IMR-90 (cell line): ENCODE data around the gene SCN8A. TPM values are rescaled to one million over a fixed set of nuclear protein-coding genes. Genes with fewer than 3 reads are reported as not detected.

ENCODE experiments used
- ATAC-seq: fragments of 200-7000 bp; cut with Tn5 transposase; 2 replicates; pipeline ENCODE4 v1.9.1; 2020; ENCODE audit warnings: low read depth, mild to moderate bottlenecking, moderate library complexity
- BruUV-seq: library from RNA; stranded (reverse); fragments of 400-500 nt; replicated peaks from 2 replicates; lab custom pipeline; 2021; lab: Mats Ljungman, UMichigan
- CTCF ChIA-PET: fragments of 300-600 bp; formaldehyde crosslinking; extraction: SDS; loops from one replicate; lab custom pipeline; 2021; ENCODE audit warnings: antibody characterized with exemption; lab: Yijun Ruan, JAX
- POLR2A ChIA-PET: fragments of 300-600 bp; sonication (Branson Sonifier 250); formaldehyde crosslinking; loops from one replicate; lab custom pipeline; 2022; ENCODE audit warnings: antibody characterized with exemption; ENCODE audit not compliant: unreplicated experiment; lab: Charles Lee
- DNase-seq: peaks from one replicate; pipeline ENCODE4 v3.0.0; 2013
- H2AFZ ChIP-seq: replicated peaks from 2 replicates; pipeline ENCODE3; 2013; ENCODE audit warnings: low read length, mild to moderate bottlenecking; ENCODE audit not compliant: poor library complexity
- H2AK5ac ChIP-seq: 2 replicates; pipeline ENCODE4 v1.6.1; 2013; ENCODE audit warnings: low read depth, low read length, inconsistent platforms
- H2AK9ac ChIP-seq: replicated peaks from 2 replicates; pipeline ENCODE3; 2013; ENCODE audit warnings: mild to moderate bottlenecking, low read depth, low read length, moderate library complexity; ENCODE audit not compliant: poor library complexity
- H2BK120ac ChIP-seq: 2 replicates; pipeline ENCODE4 v1.6.1; 2013; ENCODE audit warnings: low read depth, low read length, inconsistent platforms
- H2BK15ac ChIP-seq: 3 replicates; pipeline ENCODE4 v1.6.1; 2013; ENCODE audit warnings: low read depth, low read length, inconsistent platforms
- H2BK20ac ChIP-seq: 2 replicates; pipeline ENCODE4 v1.6.1; 2013; ENCODE audit warnings: low read depth, mild to moderate bottlenecking, inconsistent platforms, low read length, moderate library complexity
- H2BK5ac ChIP-seq: 2 replicates; pipeline ENCODE4 v1.6.1; 2013; ENCODE audit warnings: mild to moderate bottlenecking, low read depth, low read length, inconsistent platforms; ENCODE audit not compliant: poor library complexity, severe bottlenecking
- H3K14ac ChIP-seq: replicated peaks from 2 replicates; pipeline ENCODE4 v1.6.1; 2013; ENCODE audit warnings: low read depth, low read length, inconsistent platforms
- H3K18ac ChIP-seq: 2 replicates; pipeline ENCODE4 v1.6.1; 2013; ENCODE audit warnings: low read depth, low read length, control low read depth
- H3K23ac ChIP-seq: 2 replicates; pipeline ENCODE4 v1.6.1; 2013; ENCODE audit warnings: low read depth, low read length, inconsistent platforms
- H3K27ac ChIP-seq: 2 replicates; pipeline ENCODE4 v1.5.1; 2013; ENCODE audit warnings: mild to moderate bottlenecking, control low read depth, low read length; ENCODE audit not compliant: insufficient read depth
- H3K27me3 ChIP-seq: 2 replicates; pipeline ENCODE4 v1.6.1; 2013; ENCODE audit warnings: low read length; ENCODE audit not compliant: control insufficient read depth, insufficient read depth
- H3K36me3 ChIP-seq: 2 replicates; pipeline ENCODE4 v1.6.1; 2013; ENCODE audit warnings: low read length, mixed read lengths; ENCODE audit not compliant: control insufficient read depth, insufficient read depth
- H3K4ac ChIP-seq: 2 replicates; pipeline ENCODE4 v1.6.1; 2013; ENCODE audit warnings: low read depth, low read length, inconsistent platforms
- H3K4me1 ChIP-seq: 2 replicates; pipeline ENCODE4 v1.6.1; 2013; ENCODE audit warnings: low read length, mixed read lengths; ENCODE audit not compliant: control insufficient read depth, insufficient read depth
- H3K4me2 ChIP-seq: 2 replicates; pipeline ENCODE4 v1.6.1; 2013; ENCODE audit warnings: low read depth, mild to moderate bottlenecking, control low read depth, low read length, moderate library complexity
- H3K4me3 ChIP-seq: 2 replicates; pipeline ENCODE4 v1.5.1; 2013; ENCODE audit warnings: low read depth, mild to moderate bottlenecking, control low read depth, low read length, moderate library complexity; ENCODE audit not compliant: insufficient read depth
- H3K56ac ChIP-seq: 2 replicates; pipeline ENCODE4 v1.6.1; 2013; ENCODE audit warnings: low read length, inconsistent platforms; ENCODE audit not compliant: insufficient read depth; ENCODE audit errors: extremely low read depth
- H3K79me1 ChIP-seq, 2 experiments: 2 replicates each; pipeline ENCODE4 v1.6.1; 2013; ENCODE audit warnings: low read length in 2 of 2, inconsistent platforms in 1 of 2, low read depth in 1 of 2
- H3K9ac ChIP-seq: 2 replicates; pipeline ENCODE4 v1.6.1; 2013; ENCODE audit warnings: low read depth, low read length, control low read depth
- H3K9me1 ChIP-seq: 2 replicates; pipeline ENCODE4 v1.6.1; 2013; ENCODE audit warnings: low read length, inconsistent platforms; ENCODE audit not compliant: insufficient read depth
- H3K9me3 ChIP-seq: 2 replicates; pipeline ENCODE4 v1.6.1; 2013; ENCODE audit warnings: low read length; ENCODE audit not compliant: control insufficient read depth, insufficient read depth
- H4K20me1 ChIP-seq: 2 replicates; pipeline ENCODE4 v1.6.1; 2013; ENCODE audit warnings: low read length, inconsistent platforms; ENCODE audit not compliant: insufficient read depth
- H4K5ac ChIP-seq: 2 replicates; pipeline ENCODE4 v1.6.1; 2013; ENCODE audit warnings: mild to moderate bottlenecking, low read depth, low read length, control low read depth
- H4K8ac ChIP-seq, 2 experiments: 2 replicates each; pipeline ENCODE4 v1.6.1; 2013; ENCODE audit warnings: low read depth in 2 of 2, low read length in 2 of 2, control low read depth in 1 of 2, inconsistent platforms in 1 of 2
- H4K91ac ChIP-seq: 2 replicates; pipeline ENCODE4 v1.6.1; 2013; ENCODE audit warnings: low read depth, low read length, inconsistent platforms; ENCODE audit not compliant: insufficient read depth
- BHLHE40 ChIP-seq: fragments of 150-350 bp; IDR thresholded peaks from 2 replicates; pipeline ENCODE4 v1.6.1; 2016; ENCODE audit warnings: mild to moderate bottlenecking, low read depth, low read length
- CEBPB ChIP-seq: IDR thresholded peaks from 2 replicates; pipeline ENCODE4 v1.6.1; 2012; ENCODE audit warnings: low read depth, low read length, improper control_type of control experiment
- CHD1 ChIP-seq: IDR thresholded peaks from 2 replicates; pipeline ENCODE4 v1.6.1; 2012; ENCODE audit warnings: low read depth, low read length, improper control_type of control experiment
- CTCF ChIP-seq: conservative IDR thresholded peaks from 2 replicates; pipeline ENCODE4 v1.5.1; 2012; ENCODE audit warnings: mild to moderate bottlenecking, low read depth, low read length, improper control_type of control experiment
- ELK1 ChIP-seq: fragments of 150-350 bp; IDR thresholded peaks from 2 replicates; pipeline ENCODE4 v1.6.1; 2016; ENCODE audit warnings: low read depth, mild to moderate bottlenecking, low read length, moderate library complexity, borderline replicate concordance
- FOS ChIP-seq: fragments of 150-350 bp; IDR thresholded peaks from 2 replicates; pipeline ENCODE4 v1.6.1; 2016; ENCODE audit warnings: low read depth, low read length
- MAFK ChIP-seq: IDR thresholded peaks from 2 replicates; pipeline ENCODE4 v1.6.1; 2012; ENCODE audit warnings: low read depth, low read length, improper control_type of control experiment
- MAZ ChIP-seq: IDR thresholded peaks from 2 replicates; pipeline ENCODE4 v1.6.1; 2012; ENCODE audit warnings: low read depth, mild to moderate bottlenecking, low read length, improper control_type of control experiment, moderate library complexity, borderline replicate concordance
- MXI1 ChIP-seq: IDR thresholded peaks from 2 replicates; pipeline ENCODE4 v1.6.1; 2012; ENCODE audit warnings: low read depth, mild to moderate bottlenecking, low read length, moderate library complexity, borderline replicate concordance
- NFE2L2 ChIP-seq: fragments of 150-350 bp; IDR thresholded peaks from 2 replicates; pipeline ENCODE4 v1.6.1; 2016; ENCODE audit warnings: low read depth, mild to moderate bottlenecking, low read length
- POLR2A ChIP-seq: IDR thresholded peaks from 2 replicates; pipeline ENCODE4 v1.6.1; 2012; ENCODE audit warnings: mild to moderate bottlenecking, low read depth, low read length
- RAD21 ChIP-seq: IDR thresholded peaks from 2 replicates; pipeline ENCODE4 v1.6.1; 2012; ENCODE audit warnings: low read length, improper control_type of control experiment
- RCOR1 ChIP-seq: IDR thresholded peaks from 2 replicates; pipeline ENCODE4 v1.6.1; 2012; ENCODE audit warnings: mild to moderate bottlenecking, low read length, improper control_type of control experiment; ENCODE audit not compliant: insufficient replicate concordance
- RFX5 ChIP-seq: IDR thresholded peaks from 2 replicates; pipeline ENCODE4 v1.8.0; 2012; ENCODE audit warnings: low read depth, mild to moderate bottlenecking, low read length, moderate library complexity
- SMC3 ChIP-seq: fragments of 150-350 bp; IDR thresholded peaks from 2 replicates; pipeline ENCODE4 v1.6.1; 2016; ENCODE audit warnings: low read depth, mild to moderate bottlenecking, antibody characterized with exemption, low read length, moderate library complexity
- USF2 ChIP-seq: fragments of 150-350 bp; IDR thresholded peaks from 2 replicates; pipeline ENCODE4 v1.6.1; 2017; ENCODE audit warnings: mild to moderate bottlenecking, antibody characterized with exemption, low read length, low read depth
- WGBS, 2 experiments: methylation state at CpG; one replicate each; pipeline versions ENCODE4 v1.1.5 to v1.1.7; 2013; ENCODE audit warnings: missing lambda C conversion rate in 2 of 2; ENCODE audit not compliant: insufficient read length in 1 of 2; ENCODE audit errors: extremely low coverage in 2 of 2; 5-methylcytosine and 5-hydroxymethylcytosine counted together
- dilution Hi-C: fragments of 300-500 bp; cut with HindIII; formaldehyde crosslinking; loops from one replicate; pipeline ENCODE4 v1.14.3; 2018; ENCODE audit warnings: low sequenced_read_pairs; ENCODE audit not compliant: unreplicated experiment
- in situ Hi-C: fragments of 300-500 bp; cut with MboI; formaldehyde crosslinking; loops from 3 replicates; pipeline ENCODE4 v1.14.3; 2019; ENCODE audit warnings: low sequenced_read_pairs, inconsistent platforms, mixed read lengths
- intact Hi-C: fragments of 100-400 bp; cut with micrococcal nuclease; formaldehyde crosslinking; loops from 2 replicates; pipeline ENCODE4 v1.10.0; 2022
- polyA plus RNA-seq, 3 experiments: library from polyadenylated mRNA; depleted of rRNA; stranded (reverse); fragments of >200 nt; gene quantifications; 2 replicates each; pipeline ENCODE4 v1.2.3, GENCODE V29; 2012; ENCODE audit warnings: low replicate concordance in 1 of 3
- total RNA-seq: library from RNA; depleted of rRNA; stranded (reverse); fragments of >200 nt; gene quantifications from 2 replicates; pipeline ENCODE4 v1.2.3, GENCODE V29; 2012

SCN8A gene
- total and polyA plus RNA-seq, 2 of the 4 experiments (the other 2 are of a cell fraction), result 6.9 to 19.7 TPM

- BruUV-seq, result no TSS peak
- Histone ChIP-seq H4K20me1 (0 out of 2 replicates have a peak, but pooled peaks cover 4% of the 10 kb centered on the region), H3K18ac (no peak overlapping the region), H3K14ac (no peak overlapping the region), H2BK5ac (no peak overlapping the region), H2AK5ac (no peak overlapping the region), H3K36me3 (no peaks in the 10 kb centered on the region; the same call in 1 of the 2 replicates), H3K4me3 (no peak overlapping the region), H2AK9ac (no peak overlapping the region), H3K9me1 (no peaks in the 10 kb centered on the region), H3K27me3 (no peaks in the 10 kb centered on the region), H3K4me1 (no peaks in the 10 kb centered on the region; the same call in 1 of the 2 replicates), H2BK15ac (no peak overlapping the region), H3K4me2 (no peak overlapping the region), H3K56ac (no peak overlapping the region), H4K5ac (no peak overlapping the region), H2AFZ (no peak overlapping the region), H3K23ac (no peak overlapping the region), H4K8ac (no peak overlapping the region), H3K79me1 (peaks cover 12 to 16% of the 10 kb centered on the region in 2 experiments; a peak in 2 of 4 replicates), H3K9ac (no peak overlapping the region), H3K27ac (no peak overlapping the region), H3K9me3 (no peaks in the 10 kb centered on the region), H4K91ac (no peak overlapping the region), H3K4ac (no peak overlapping the region), H2BK20ac (no peak overlapping the region), H2BK120ac (no peak overlapping the region)
- dilution Hi-C loops (no loop called here), in situ Hi-C loops (no loop called here), intact Hi-C loops (no loop called here)
- DNase-seq (no peak), ATAC-seq (no peak)
- WGBS, 2 experiments, result 87% methylated on average over 6 of the region's 11 CpGs; no CpG with 5 or more reads in 1 of the 2 experiments
- CTCF ChIA-PET, result no interaction called here
- TF ChIP-seq CHD1 (no peak), RCOR1 (no peak), CEBPB (no peak), RAD21 (no peak), USF2 (no peak), MXI1 (no peak), POLR2A (no peak), FOS (no peak), BHLHE40 (no peak), ELK1 (no peak), SMC3 (no peak), RFX5 (no peak), NFE2L2 (no peak), CTCF (no peak), MAFK (no peak), MAZ (no peak)
- POLR2A ChIA-PET, result no interaction called here
Measured at GRCh38 chr12:51662728-51663154, 71.7 kb downstream of the SCN8A start.
